GM21723 (cell line): Measurements from ENCODE around the gene FAM110A.
"Not testable (repeated sequence)": the region's sequence is repeated elsewhere in the genome, so short reads cannot be mapped to it uniquely, and the experiment has no call there.

Experiments
- ATAC-seq: cut with Tn5 transposase; IDR thresholded peaks from one replicate; pipeline ENCODE4 v1.9.1; 2021; ENCODE audit warnings: mild to moderate bottlenecking, moderate library complexity; ENCODE audit not compliant: unreplicated experiment

FAM110A gene

DNA sequence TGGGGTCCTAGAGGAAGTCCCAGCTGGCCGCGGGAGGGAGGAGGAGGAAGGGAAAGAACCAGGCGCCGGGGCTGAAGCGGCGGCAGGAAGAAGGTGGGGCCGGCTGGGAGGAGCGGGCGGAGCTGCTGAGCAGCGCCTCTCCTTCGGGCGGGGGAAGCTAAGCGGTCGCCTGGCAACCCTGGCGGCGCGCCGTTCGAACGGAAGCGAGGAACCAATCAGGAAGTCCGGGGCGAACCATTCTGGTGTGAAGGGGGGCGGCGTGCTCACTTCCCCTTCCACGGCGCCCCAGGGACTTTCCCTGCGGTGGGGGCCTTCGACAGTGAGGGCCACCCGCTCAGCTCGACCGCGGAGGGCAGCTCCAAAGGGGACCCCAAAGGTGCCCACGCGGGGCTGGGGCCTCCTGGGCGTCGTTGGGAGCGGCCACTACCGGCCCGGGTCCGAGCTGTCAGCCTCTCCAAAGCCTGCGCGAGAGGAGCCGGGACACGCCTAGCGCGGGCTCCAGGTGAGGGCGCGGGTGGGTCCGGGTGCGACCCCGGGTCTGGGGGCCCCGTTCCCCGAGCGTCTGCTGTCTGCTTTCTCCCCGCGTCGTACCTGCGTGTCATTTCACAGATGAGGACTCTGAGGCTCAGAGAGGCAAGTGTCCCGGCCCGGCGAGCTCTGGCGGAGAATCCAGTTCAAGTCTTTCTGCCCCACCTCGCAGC, at the start of gene FAM110A:
FAM110A (plus strand) TSS at position 266 of the 701 bp plus-strand sequence. CDS start 11,090 bp downstream, outside the sequence.
- ATAC-seq = peak; percentile 95

- no peak for ATAC-seq
Measured at GRCh38 chr20:787825-788224, 45.7 kb upstream of the FAM110A start.

DNA sequence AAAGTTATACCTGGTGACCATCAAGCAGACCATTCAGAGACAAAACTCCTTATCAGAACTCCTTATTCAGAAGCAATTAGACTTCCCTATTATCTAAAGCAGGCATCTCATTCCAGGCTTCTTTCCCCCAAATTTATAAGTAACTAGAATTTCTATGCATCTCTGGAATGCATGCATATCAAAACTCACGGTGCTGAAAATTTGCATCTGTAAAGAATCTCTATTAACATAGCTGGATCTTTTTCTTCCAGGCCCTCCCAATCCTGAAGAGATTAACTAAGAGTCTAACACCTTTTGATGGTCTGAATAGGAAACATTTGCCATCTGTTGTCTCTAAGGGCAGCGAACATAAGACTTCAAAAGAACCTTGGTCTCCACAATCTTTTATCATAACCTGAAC, 42.5 kb upstream of the FAM110A start:
- ATAC-seq = no peak

DNA sequence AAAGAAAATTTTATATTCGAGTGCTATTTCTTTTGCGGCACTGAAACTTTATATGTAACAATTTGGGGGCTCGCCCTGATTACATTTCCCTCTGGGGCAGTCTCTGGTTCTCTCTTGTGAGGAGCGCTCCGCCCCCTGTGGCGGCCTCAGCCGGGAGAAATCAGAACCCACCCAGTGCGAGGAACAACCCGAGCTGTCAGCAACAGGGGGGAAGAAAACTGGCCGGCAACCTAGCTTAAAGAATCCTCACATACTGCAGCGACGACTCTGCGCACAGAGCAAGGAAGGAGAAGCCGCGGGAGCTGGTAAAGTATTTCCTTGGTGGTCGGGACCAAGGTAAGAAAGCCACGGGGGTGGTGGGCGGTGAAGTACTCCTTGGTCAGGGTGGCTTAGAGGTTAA, 41.3 kb upstream of the FAM110A start:
- ATAC-seq = no peak

GRCh38 chr20:796921-797320, 36.6 kb upstream of the FAM110A start:
- no peak for ATAC-seq

DNA sequence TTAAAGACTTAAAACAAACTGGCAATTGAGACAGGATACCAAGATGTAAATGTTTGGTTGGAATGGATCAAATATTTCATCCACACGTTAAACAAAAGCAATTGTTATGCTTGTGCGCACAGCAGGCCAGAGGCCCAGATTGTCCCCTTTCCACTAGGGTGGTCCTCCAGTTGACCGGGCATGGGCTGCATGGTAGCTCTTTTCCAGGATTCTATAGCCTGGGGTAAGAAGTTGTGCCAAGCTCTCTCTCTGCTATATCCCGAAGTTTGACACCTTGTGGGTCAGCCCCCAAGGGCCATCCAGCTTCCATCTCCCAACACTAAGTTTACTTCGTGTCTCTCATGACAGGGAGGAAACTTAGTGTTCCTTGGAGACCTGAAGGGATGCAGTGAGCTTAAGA, 34.8 kb upstream of the FAM110A start:
- not testable (repeated sequence) for ATAC-seq

GRCh38 chr20:800026-800425, 33.5 kb upstream of the FAM110A start:
- ATAC-seq = not testable (repeated sequence)

- ATAC-seq = no peak
Measured at GRCh38 chr20:801678-802077, 31.8 kb upstream of the FAM110A start.

GRCh38 chr20:805713-806112, 27.8 kb upstream of the FAM110A start:
- no peak for ATAC-seq

- ATAC-seq = not testable (repeated sequence)
Measured at GRCh38 chr20:811776-812434, 21.6 kb upstream of the FAM110A start.

DNA sequence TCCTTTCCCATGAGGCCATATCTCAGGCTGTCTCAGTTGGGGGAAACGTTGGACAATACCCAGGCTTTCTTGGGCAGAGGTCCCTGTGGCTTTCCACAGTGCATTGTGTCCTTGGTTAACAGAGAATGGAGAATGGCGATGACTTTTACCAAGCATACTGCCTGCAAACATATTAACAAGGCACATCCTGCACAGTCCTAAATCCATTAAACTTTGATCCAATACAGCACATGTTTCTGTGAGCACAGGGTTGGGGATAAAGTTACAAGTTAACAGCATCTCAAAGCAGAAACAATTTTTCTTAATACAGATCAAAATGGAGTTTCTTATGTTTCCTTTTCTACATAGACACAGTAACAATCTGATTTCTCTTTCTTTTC, 21.1 kb upstream of the FAM110A start:
- ATAC-seq = not testable (repeated sequence)

DNA sequence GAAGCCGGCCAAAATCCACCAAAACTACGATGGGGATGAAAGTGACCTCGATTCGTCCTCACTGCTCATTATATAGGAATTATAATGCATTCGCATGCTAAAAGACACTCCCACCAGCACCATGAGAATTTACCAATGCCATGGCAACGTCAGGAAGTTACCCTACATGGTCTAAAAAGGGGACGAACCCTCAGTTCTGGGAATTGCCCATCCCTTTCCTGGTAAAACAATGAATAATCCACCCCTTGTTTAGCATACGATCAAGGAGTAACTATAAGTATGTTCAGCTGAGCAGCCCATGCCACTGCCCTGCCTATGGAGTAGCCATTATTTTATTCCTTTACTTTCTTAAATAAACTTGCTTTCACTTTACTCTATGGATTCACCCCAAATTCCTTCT, 20.1 kb upstream of the FAM110A start:
- ATAC-seq = no peak

- ATAC-seq = no peak
Measured at GRCh38 chr20:815226-815625, 18.3 kb upstream of the FAM110A start.

- no peak for ATAC-seq
Measured at GRCh38 chr20:815914-816606, 17.5 kb upstream of the FAM110A start.

- no peak for ATAC-seq
Measured at GRCh38 chr20:818001-818664, 15.4 kb upstream of the FAM110A start.

- ATAC-seq = no peak
Measured at GRCh38 chr20:819680-820322, 13.7 kb upstream of the FAM110A start.

DNA sequence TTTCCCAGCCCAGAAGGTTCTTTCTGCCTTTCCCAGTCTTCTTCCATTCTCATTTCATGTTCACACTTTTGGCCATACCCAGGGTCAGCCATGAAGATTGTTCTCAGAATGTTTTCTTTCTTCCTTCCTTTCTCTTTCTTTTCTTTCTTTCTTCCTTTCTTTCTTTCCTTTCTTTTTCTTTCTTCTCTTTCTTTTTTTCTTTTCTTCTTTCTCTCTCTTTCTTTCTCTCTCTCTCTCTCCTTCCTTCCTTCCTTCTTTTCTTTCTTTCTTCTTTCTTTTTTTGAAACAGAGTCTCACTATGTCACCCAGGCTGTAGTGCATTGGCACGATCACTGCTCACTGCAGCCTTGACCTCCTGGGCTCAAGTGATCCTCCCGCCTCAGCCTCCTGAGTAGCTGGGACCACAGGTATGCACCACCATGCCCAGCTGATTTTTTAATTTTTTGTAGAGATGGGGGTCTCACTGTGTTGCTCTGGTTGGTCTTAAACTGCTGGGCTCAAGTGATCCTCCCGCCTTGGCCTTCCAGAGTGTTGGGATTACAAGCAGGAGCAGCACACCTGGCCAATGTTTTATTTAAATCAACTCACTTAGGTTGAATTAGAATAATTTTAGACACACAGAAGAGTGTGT, 13.1 kb upstream of the FAM110A start:
- no peak for ATAC-seq

GRCh38 chr20:821046-821730, 12.3 kb upstream of the FAM110A start:
- no peak for ATAC-seq

- ATAC-seq = no peak
Measured at GRCh38 chr20:821731-822065, 11.8 kb upstream of the FAM110A start.
